ENCODE results near the gene SH3PXD2A.

- no peak for TF ChIP-seq CTCF (IDR thresholded peaks at IDR 0.05)
- TF ChIP-seq POLR2A (IDR thresholded peaks at IDR 0.05), result no peak
Measured at GRCh38 chr10:103843854-103844570, 11.4 kb downstream of the SH3PXD2A start.

Measured in Peyer's patch (tissue), 4 donors.